Measurements from ENCODE around the gene POGZ.

Gene POGZ

GRCh38 chr1:151369621-151370048, 89.7 kb downstream of the POGZ start:
- DNase-seq: no peak

DNA sequence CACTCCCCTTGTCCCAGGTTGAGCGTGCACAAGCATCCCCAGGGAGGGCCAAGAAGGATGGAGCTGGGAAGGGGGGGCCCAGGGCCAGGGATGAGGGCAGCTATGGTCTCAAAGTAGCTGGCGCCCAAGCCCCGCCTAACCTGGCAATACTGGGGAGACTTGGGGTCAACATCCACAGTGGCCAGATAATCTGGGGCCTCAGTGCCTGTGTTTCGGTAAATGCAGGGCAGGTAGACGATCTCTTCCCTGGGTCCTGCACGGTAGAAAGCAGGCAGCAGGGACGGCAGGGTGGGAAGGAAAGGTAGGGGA, 90.0 kb downstream of the POGZ start:
- DNase-seq: no peak

DNA sequence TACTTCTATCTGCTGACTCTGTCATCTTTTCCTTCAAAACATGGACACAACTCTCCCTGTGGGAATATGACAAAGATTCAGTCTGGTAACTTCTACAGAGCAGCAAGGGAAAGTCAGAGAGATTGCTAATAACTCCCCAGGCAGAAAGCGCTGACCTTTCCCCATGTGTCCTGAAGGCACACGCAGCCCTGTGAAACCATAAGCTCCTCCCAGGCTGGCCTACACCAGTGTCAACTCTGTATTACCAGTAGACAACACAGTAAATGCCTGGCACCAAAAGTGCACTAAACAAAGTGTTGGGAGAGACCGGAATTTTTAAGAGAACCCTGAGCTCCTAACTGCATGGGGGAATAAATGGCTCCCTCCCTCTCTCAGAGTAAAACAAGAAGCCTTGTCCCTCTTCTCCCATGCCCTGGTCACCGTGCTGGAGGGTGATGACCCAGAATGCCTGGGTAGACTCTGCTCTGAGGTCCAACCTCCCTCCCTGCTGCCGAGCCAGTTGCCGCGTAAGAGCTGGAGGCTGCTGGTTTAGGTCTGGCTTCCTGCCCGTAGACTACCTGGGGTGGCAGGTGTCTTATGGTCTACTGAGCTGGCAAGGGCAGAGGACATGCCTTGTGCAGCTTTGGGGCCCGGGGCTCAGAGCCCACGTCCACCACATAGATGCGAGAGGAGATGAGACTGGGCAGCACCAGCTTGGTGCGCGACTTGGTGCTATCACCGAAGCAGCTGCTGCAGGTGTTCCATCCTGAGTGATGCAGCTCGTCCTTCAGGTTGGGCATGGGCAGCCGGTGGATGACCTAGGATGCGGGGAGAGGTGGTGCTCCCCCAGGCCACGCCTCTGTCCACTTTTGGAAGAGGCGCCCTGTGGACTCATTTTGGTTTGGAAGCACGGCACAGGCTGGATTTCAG, 90.6 kb downstream of the POGZ start:
- no peak for DNase-seq

GRCh38 chr1:151367658-151368392, 91.5 kb downstream of the POGZ start:
- no peak for DNase-seq

DNA sequence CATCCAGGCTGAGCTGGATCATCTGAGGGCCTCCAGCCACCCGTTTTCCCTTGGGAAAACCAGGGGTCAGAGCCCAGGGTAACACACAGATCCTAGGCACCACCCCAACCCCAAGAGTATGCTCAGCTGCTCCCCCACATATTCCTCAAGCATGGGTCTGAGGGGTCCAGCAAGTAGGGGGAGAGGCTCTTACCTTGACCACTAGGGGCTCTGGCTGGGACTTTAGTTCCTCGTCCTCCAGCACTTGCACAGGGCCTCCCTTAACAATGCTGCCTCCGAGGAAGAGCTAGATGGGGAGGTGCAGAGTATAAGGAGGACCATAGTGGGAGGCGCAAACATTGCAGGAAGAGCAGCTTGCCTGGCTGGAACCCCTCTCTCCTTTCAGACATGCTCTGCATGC, 94.3 kb downstream of the POGZ start:
- no peak for DNase-seq

DNA sequence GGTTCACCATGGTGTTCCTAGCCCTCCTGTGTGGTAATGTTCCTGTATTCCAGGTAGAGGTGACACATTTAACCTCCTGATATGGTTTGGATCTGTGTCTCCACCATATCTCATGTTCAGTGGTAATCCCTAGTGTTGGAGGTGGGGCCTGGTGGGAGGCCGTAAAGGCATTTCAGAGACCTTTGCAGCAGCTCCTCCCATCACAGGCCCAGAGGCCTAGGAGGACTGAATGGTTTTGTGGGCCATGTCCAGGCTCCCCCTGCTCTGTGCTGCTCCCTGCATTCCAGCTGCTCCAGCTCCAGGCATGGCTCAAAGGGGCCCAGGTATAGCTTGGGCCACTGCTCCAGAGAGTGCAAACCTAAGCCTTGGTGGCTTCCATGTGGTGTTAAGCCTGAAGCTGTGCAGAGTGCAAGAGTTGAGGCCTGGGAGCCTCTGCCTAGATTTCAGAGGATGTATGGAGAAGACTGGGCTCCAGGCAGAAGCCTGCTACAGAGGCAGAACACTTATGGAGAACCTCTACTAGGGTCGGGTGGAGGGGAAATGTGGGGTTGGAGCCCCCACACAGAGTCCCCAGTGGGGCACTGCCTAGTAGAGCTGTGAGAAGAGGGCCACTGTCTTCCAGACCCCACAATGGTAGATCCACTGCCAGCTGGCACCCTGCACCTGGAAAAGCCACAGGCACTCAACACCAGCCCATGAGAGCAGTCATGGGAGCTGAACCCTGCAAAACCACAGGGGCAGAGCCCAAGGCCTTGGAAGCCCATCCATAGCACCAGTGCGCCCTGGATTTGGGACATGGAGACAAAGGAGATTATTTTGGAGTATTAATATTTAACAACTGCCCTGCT, 96.8 kb downstream of the POGZ start:
- no peak for DNase-seq

DNA sequence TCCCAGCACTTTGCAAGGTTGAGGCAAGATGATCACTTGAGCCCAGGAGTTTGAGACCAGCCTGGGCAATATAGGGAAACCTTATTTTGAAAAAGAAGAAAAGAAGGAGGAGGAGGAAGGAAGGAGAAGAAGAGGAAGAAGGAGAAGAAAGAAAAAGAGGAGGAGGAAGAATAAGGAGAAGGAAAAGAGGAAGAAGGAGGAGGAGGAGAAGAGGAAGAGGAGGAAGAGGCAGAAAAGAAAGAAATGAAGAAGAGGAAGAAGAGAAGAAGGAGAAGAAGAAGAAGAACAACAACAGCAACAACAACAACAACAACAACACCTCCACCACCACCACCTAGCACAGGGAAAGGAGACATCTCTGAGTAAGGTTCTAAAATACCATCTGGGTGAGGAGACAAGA, 97.4 kb downstream of the POGZ start:
- no peak for DNase-seq

- DNase-seq: no peak
Observed at GRCh38 chr1:151356696-151357095, 102.6 kb downstream of the POGZ start.

All from stimulated activated CD4-positive, alpha-beta T cell treated with anti-CD3 and anti-CD28 coated beads, Interleukin-2, amount 100 ng/mL, for 24 hours (primary cell).